ENCODE measurements around the gene LIN9. TPM values are rescaled to one million over a fixed set of nuclear protein-coding genes. Genes with fewer than 3 reads are reported as not detected.

The LIN9 gene
- total and polyA plus RNA-seq, 2 of the 13 experiments (the other 11 are each of a cell fraction or from before 2014, with no cell fraction given) = 3.0 to 10.0 TPM

GRCh38 chr1:226207048-226207447 lies 101.9 kb downstream of the LIN9 start:
- Histone ChIP-seq H3K79me2 (ENCODE audit: insufficient read depth, low read length) (no peaks in the 10 kb centered on the region), H4K20me1 (ENCODE audit: insufficient read depth, low read length) (no peaks in the 10 kb centered on the region), H2AFZ (ENCODE audit: low read length) (no peak overlapping the region), H3K36me3 (replicated peaks in 1 of 2; ENCODE audit: control insufficient read depth in 1 of 2, insufficient read depth in 2 of 2, low read length in 2 of 2) (no peaks in the 10 kb centered on the region), H3K9me3 (ENCODE audit: low read length) (no peaks in the 10 kb centered on the region), H3K4me3 (replicated peaks in 1 of 3; ENCODE audit: insufficient read depth in 1 of 3, low read depth in 2 of 3, low read length in 3 of 3) (no peak overlapping the region), H3K27ac (ENCODE audit: extremely low read length, insufficient read depth, low read length) (no peak overlapping the region), H3K9ac (ENCODE audit: insufficient read depth, low read depth, low read length) (no peak overlapping the region), H3K4me1 (ENCODE audit: insufficient read depth, low read length) (peaks cover 20% of the 10 kb centered on the region), H3K4me2 (ENCODE audit: low read depth, low read length) (no peak overlapping the region), H3K27me3 (ENCODE audit: control insufficient read depth in 1 of 2, insufficient read depth in 2 of 2, low read length in 2 of 2) (peaks cover 0 to 26% of the 10 kb centered on the region in 2 experiments; a peak in 2 of 5 replicates)
- DNase-seq (ENCODE audit: low spot score) (no peak), FAIRE-seq (no peak), ATAC-seq (no peak)
- TF ChIP-seq ZBTB42 (CRISPR knock-in tag; IDR thresholded peaks at IDR 0.05) (no peak), GABPB1 (CRISPR knock-in tag; IDR thresholded peaks at IDR 0.05) (no peak), DNMT1 (CRISPR knock-in tag; IDR thresholded peaks at IDR 0.05) (no peak), ARNTL (CRISPR knock-in tag; IDR thresholded peaks at IDR 0.05) (no peak), ZNF256 (CRISPR knock-in tag; conservative IDR thresholded peaks at IDR 0.05) (no peak), ZNF557 (CRISPR knock-in tag; IDR thresholded peaks at IDR 0.05) (no peak), NONO (IDR thresholded peaks at IDR 0.05) (no peak), NONO (CRISPR knock-in tag; conservative IDR thresholded peaks at IDR 0.05) (no peak), ZNF768 (CRISPR knock-in tag; IDR thresholded peaks at IDR 0.05) (no peak), TGIF2 (CRISPR knock-in tag; IDR thresholded peaks at IDR 0.05) (no peak), MAZ (IDR thresholded peaks at IDR 0.05; ENCODE audit: borderline replicate concordance, low read depth, low read length) (no peak), MAZ (CRISPR knock-in tag; IDR thresholded peaks at IDR 0.05; ENCODE audit: low read depth) (no peak), POLR2AphosphoS2 (IDR thresholded peaks at IDR 0.05; ENCODE audit: low read depth, low read length) (no peak)
- CTCF ChIA-PET (ENCODE audit: low intra/inter-chr PET ratio, low total read pairs) = no interaction called here
- 40% methylated on average over 5 of the region's 5 CpGs for whole genome bisulfite sequencing (ENCODE audit: low lambda C conversion rate)
- intact Hi-C loops (cut with micrococcal nuclease; ENCODE audit: unreplicated experiment) (no loop called here), in situ Hi-C loops (cut with HindIII; ENCODE audit: extremely low pct_ligation_motif_present, low pct_unique_long_range_greater_than_20kb) (no loop called here)
- POLR2A ChIA-PET = no interaction called here
- no TSS peak for BruUV-seq (replicated peaks)
